Hepatocyte (in vitro differentiated cells): ENCODE measurements around the gene ACO2.

ENCODE experiments used
- CTCF ChIP-seq: fragments of 200-600 bp; sonication (generic); IDR thresholded peaks from 2 replicates; pipeline ENCODE4 v1.5.1; 2016; ENCODE audit warnings: antibody characterized with exemption, mild to moderate bottlenecking; ENCODE audit not compliant: poor library complexity
- EZH2 ChIP-seq: fragments of 200-600 bp; sonication (generic); IDR thresholded peaks from 2 replicates; pipeline ENCODE4 v1.6.1; 2016; ENCODE audit warnings: antibody characterized with exemption, mild to moderate bottlenecking, borderline replicate concordance
- EZH2phosphoT487 ChIP-seq: fragments of 200-600 bp; sonication (generic); IDR thresholded peaks from one replicate; pipeline ENCODE4 v1.6.1; 2018; ENCODE audit warnings: antibody characterized with exemption, mild to moderate bottlenecking, low read depth, moderate library complexity; ENCODE audit not compliant: unreplicated experiment, severe bottlenecking

GRCh38 chr22:41499624-41500280 lies 30.8 kb downstream of the ACO2 start:
- TF ChIP-seq EZH2phosphoT487 (no peak), CTCF (no peak), EZH2 (no peak)
